ENCODE measurements around the gene UBR3. TPM values are rescaled to one million over a fixed set of nuclear protein-coding genes. Genes with fewer than 3 reads are reported as not detected.

UBR3 gene
- total RNA-seq, 4 donors from 2014 or later: 87.4 to 101 (median 97.3) TPM

DNA sequence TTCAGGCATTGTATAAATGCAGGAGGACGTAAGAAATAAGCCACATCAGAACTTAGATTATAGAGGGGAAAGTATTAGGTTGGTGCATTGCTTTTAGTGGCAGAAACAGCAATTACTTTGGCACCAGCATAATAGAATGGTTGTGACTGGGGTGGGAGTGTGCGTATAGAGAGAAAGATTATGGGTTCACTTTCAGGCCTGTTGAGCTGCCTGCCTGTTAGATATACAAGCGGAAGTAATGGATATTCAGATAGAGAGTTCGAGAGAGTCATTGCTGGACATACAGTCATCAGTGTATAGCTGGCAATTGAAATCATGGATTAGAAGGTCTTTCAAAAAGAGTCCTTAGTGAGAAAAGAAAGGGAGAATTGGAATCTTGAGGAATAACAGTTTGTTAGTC is 211.5 kb downstream of the UBR3 start:
- no peaks in the 10 kb centered on the region for H3K4me1 ChIP-seq
- H3K27ac ChIP-seq: no peak overlapping the region
- no peaks in the 10 kb centered on the region for H3K9me3 ChIP-seq
- 92 to 93% methylated on average over 4 of the region's 4 CpGs for WGBS, 2 donors
- TF ChIP-seq EP300 (IDR thresholded peaks at IDR 0.05) (no peak), CTCF (IDR thresholded peaks at IDR 0.05) (no peak), POLR2A (IDR thresholded peaks at IDR 0.05) (no peak)
- no peak for DNase-seq (ENCODE audit: low spot score in 2 of 2)
- H3K27me3 ChIP-seq: no peaks in the 10 kb centered on the region
- H3K4me3 ChIP-seq: no peak overlapping the region
- H3K36me3 ChIP-seq: peaks cover 0 to 24% (median 0%) of the 10 kb centered on the region in 3 donors

GRCh38 chr2:170039401-170040172 is 212.3 kb downstream of the UBR3 start:
- no peaks in the 10 kb centered on the region for H3K4me1 ChIP-seq
- no peak overlapping the region for H3K27ac ChIP-seq
- TF ChIP-seq CTCF (IDR thresholded peaks at IDR 0.05) (no peak), POLR2A (IDR thresholded peaks at IDR 0.05) (no peak), EP300 (IDR thresholded peaks at IDR 0.05) (no peak)
- 49 to 68% methylated on average over 2 of the region's 2 CpGs for WGBS, 2 donors
- peaks cover 0 to 26% (median 0%) of the 10 kb centered on the region in 3 donors for H3K36me3 ChIP-seq
- no peak overlapping the region for H3K4me3 ChIP-seq
- no peak for DNase-seq (ENCODE audit: low spot score in 2 of 2)
- no peaks in the 10 kb centered on the region for H3K9me3 ChIP-seq
- no peaks in the 10 kb centered on the region for H3K27me3 ChIP-seq

GRCh38 chr2:170044751-170045478 is 217.7 kb downstream of the UBR3 start:
- Histone ChIP-seq H3K27ac (no peak overlapping the region), H3K4me3 (no peak overlapping the region), H3K9me3 (no peaks in the 10 kb centered on the region), H3K4me1 (no peaks in the 10 kb centered on the region), H3K36me3 (peaks cover 0 to 28% (median 0%) of the 10 kb centered on the region in 3 donors), H3K27me3 (no peaks in the 10 kb centered on the region)
- no peak for DNase-seq (ENCODE audit: low spot score in 2 of 2)
- WGBS, 2 donors: 85 to 88% methylated on average over 3 of the region's 3 CpGs
- TF ChIP-seq CTCF (IDR thresholded peaks at IDR 0.05) (no peak), POLR2A (IDR thresholded peaks at IDR 0.05) (no peak), EP300 (IDR thresholded peaks at IDR 0.05) (no peak)

DNA sequence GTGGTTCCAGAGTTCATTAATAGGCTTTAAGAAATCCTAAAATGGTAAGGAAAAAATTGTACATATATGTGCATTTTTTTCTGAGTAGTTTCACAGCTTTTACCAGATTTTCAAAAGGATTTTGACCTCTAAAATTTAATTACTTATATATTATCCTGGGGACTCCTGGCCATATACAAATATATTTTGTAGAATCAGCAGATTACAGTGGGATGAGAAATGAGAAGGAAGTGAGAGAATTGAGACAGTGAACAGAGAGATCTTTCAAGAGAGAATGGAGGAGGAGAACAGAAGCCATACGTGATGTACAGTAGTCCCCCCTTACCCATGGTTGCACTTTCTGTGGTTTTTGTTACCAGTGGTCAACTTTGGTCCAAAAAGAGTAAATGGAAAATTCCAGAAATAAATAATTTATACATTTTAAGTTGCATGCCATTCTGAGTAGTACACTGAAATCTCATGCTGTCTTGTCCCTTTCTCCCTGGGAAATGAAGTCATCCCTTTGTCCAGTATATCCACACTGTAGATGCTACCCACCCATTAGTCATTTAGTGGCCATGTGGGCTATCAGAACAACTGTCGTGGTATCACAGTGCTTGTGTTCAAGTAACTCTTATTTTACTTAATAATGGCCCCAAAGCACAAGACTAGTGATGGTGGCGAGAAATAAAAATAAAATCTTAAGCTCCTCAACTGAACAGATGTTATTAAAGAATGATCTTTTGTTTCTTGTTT is 220.2 kb downstream of the UBR3 start:
- no peak overlapping the region for H3K27ac ChIP-seq
- H3K4me1 ChIP-seq: no peaks in the 10 kb centered on the region
- no peak for TF ChIP-seq POLR2A (IDR thresholded peaks at IDR 0.05)
- no peak for TF ChIP-seq EP300 (IDR thresholded peaks at IDR 0.05)
- no peak for DNase-seq (ENCODE audit: low spot score in 2 of 2)
- no peaks in the 10 kb centered on the region for H3K27me3 ChIP-seq
- H3K9me3 ChIP-seq: no peaks in the 10 kb centered on the region
- 86% methylated on average over 3 of the region's 3 CpGs for WGBS, 2 donors
- peaks cover 0 to 20% (median 0%) of the 10 kb centered on the region in 3 donors for H3K36me3 ChIP-seq
- no peak overlapping the region for H3K4me3 ChIP-seq

- H3K4me1 ChIP-seq: no peaks in the 10 kb centered on the region
- H3K27me3 ChIP-seq: no peaks in the 10 kb centered on the region
- WGBS, 2 donors: 93 to 97% methylated on average over 2 of the region's 2 CpGs
- H3K9me3 ChIP-seq: no peaks in the 10 kb centered on the region
- TF ChIP-seq POLR2A (IDR thresholded peaks at IDR 0.05) (no peak), EP300 (IDR thresholded peaks at IDR 0.05) (no peak), CTCF (IDR thresholded peaks at IDR 0.05) (no peak)
- DNase-seq (ENCODE audit: low spot score in 2 of 2): no peak
- H3K27ac ChIP-seq: no peak overlapping the region
- no peak overlapping the region for H3K4me3 ChIP-seq
- peaks cover 0 to 35% (median 0%) of the 10 kb centered on the region in 3 donors for H3K36me3 ChIP-seq
Measured at GRCh38 chr2:170052151-170052550, 224.9 kb downstream of the UBR3 start.
